HCT116 (cell line): ENCODE measurements around the gene RRP12. TPM values are rescaled to one million over a fixed set of nuclear protein-coding genes. Genes with fewer than 3 reads are reported as not detected.

Experiments
- ATAC-seq: fragments of 200-7000 bp; cut with Tn5 transposase; 2 replicates; pipeline ENCODE4 v1.9.1; 2020; ENCODE audit warnings: mild to moderate bottlenecking, moderate library complexity
- BruUV-seq: library from RNA; stranded (reverse); fragments of 400-500 nt; replicated peaks from 2 replicates; lab custom pipeline; 2021; lab: Mats Ljungman, UMichigan
- CTCF ChIA-PET: fragments of 300-600 bp; sonication (Branson Sonifier 250); formaldehyde crosslinking; loops from one replicate; lab custom pipeline; 2021; ENCODE audit warnings: antibody characterized with exemption; lab: Charles Lee
- POLR2A ChIA-PET: fragments of 300-600, 350-600 bp; sonication (Branson Sonifier 250); formaldehyde crosslinking; loops from one replicate; lab custom pipeline; 2021; ENCODE audit warnings: antibody characterized with exemption; lab: Charles Lee
- RAD21 ChIA-PET, 2 experiments: fragments of 300-600 bp; sonication (Branson Sonifier 250); formaldehyde crosslinking; loops; one replicate each; lab custom pipeline; 2023; ENCODE audit warnings: low total read pairs in 2 of 2; ENCODE audit not compliant: uncharacterized antibody in 2 of 2, unreplicated experiment in 2 of 2, low non-redundant PET in 1 of 2; lab: Charles Lee
- DNase-seq: peaks from one replicate; pipeline ENCODE4 v3.0.0-alpha.2; 2010; ENCODE audit warnings: low read depth, low spot score
- H2AFZ ChIP-seq: fragments of 200-600 bp; shearing (Covaris generic), sonication (generic); 2 replicates; pipeline ENCODE4 v1.6.1; 2017; ENCODE audit warnings: low read depth, mixed run types, mixed read lengths, antibody characterized with exemption, low read length; ENCODE audit not compliant: poor library complexity, severe bottlenecking
- H3K27ac ChIP-seq: 2 replicates; pipeline ENCODE4 v1.5.1; 2012; ENCODE audit warnings: low read depth, low read length
- H3K27me3 ChIP-seq: fragments of 200-600 bp; sonication (generic); 2 replicates; pipeline ENCODE4 v1.6.1; 2016; ENCODE audit warnings: mixed run types, low read length, mixed read lengths; ENCODE audit not compliant: insufficient read depth
- H3K36me3 ChIP-seq, 2 experiments: fragments of 200-500 bp in 1 of 2; fragments of 200-600 bp in 1 of 2; sonication (Bioruptor generic) in 1 of 2; sonication (generic) in 1 of 2; 2 replicates each; pipeline versions ENCODE4 v1.5.1 to v1.6.1; 2014 to 2016; ENCODE audit warnings: low read length in 2 of 2, inconsistent platforms in 1 of 2, mixed read lengths in 1 of 2, mixed run types in 1 of 2; ENCODE audit not compliant: insufficient read depth in 2 of 2, control insufficient read depth in 1 of 2
- H3K4me1 ChIP-seq, 2 experiments: fragments of 200-600 bp in 1 of 2; sonication (generic) in 1 of 2; 2 replicates each; pipeline versions ENCODE4 v1.5.1 to v1.6.1; 2012 to 2017; ENCODE audit warnings: low read length in 2 of 2, inconsistent platforms in 1 of 2, mild to moderate bottlenecking in 1 of 2, mixed read lengths in 1 of 2, mixed run types in 1 of 2, moderate library complexity in 1 of 2; ENCODE audit not compliant: insufficient read depth in 2 of 2, control insufficient read depth in 1 of 2
- H3K4me2 ChIP-seq: fragments of 200-600 bp; sonication (generic); 2 replicates; pipeline ENCODE4 v1.6.1; 2017; ENCODE audit warnings: mixed run types, low read length, mixed read lengths
- H3K4me3 ChIP-seq, 2 experiments: fragments of 200-600 bp in 1 of 2; sonication (generic) in 1 of 2; replicated peaks in 1 of 2; 2 replicates each; pipeline ENCODE4 v1.5.1; 2011 to 2016; ENCODE audit warnings: low read length in 2 of 2, control low read depth in 1 of 2, low read depth in 1 of 2, mild to moderate bottlenecking in 1 of 2, mixed read lengths in 1 of 2, mixed run types in 1 of 2
- H3K79me2 ChIP-seq: fragments of 200-600 bp; sonication (generic); 2 replicates; pipeline ENCODE4 v1.6.1; 2017; ENCODE audit warnings: mild to moderate bottlenecking, mixed run types, low read length, moderate library complexity, mixed read lengths; ENCODE audit not compliant: insufficient read depth
- H3K9ac ChIP-seq: fragments of 200-600 bp; sonication (generic); 2 replicates; pipeline ENCODE4 v1.6.1; 2016; ENCODE audit warnings: low read length, mixed read lengths
- H3K9me2 ChIP-seq: fragments of 200-600 bp; sonication (generic), shearing (Covaris generic); 2 replicates; pipeline ENCODE4 v1.6.1; 2017; ENCODE audit warnings: mixed run types, mild to moderate bottlenecking, moderate library complexity; ENCODE audit not compliant: insufficient read depth
- H3K9me3 ChIP-seq, 2 experiments: fragments of 200-500 bp in 1 of 2; fragments of 200-600 bp in 1 of 2; sonication (Bioruptor generic) in 1 of 2; sonication (generic) in 1 of 2; 2 replicates each; pipeline ENCODE4 v1.6.1; 2014 to 2017; ENCODE audit warnings: low read length in 2 of 2, mixed read lengths in 2 of 2, inconsistent platforms in 1 of 2, low read depth in 1 of 2, mild to moderate bottlenecking in 1 of 2, mixed run types in 1 of 2, moderate library complexity in 1 of 2; ENCODE audit not compliant: control insufficient read depth in 1 of 2, insufficient read depth in 1 of 2
- H4K20me1 ChIP-seq: fragments of 200-600 bp; sonication (generic), shearing (Covaris generic); 2 replicates; pipeline ENCODE4 v1.6.1; 2017; ENCODE audit warnings: mixed run types, mild to moderate bottlenecking, moderate library complexity; ENCODE audit not compliant: insufficient read depth
- CBX3 ChIP-seq: IDR thresholded peaks from 2 replicates; pipeline ENCODE4 v1.6.1; 2012; ENCODE audit warnings: low read depth
- CEBPB ChIP-seq: IDR thresholded peaks from 2 replicates; pipeline ENCODE4 v1.6.1; 2012; ENCODE audit warnings: low read depth
- EGR1 ChIP-seq: IDR thresholded peaks from 2 replicates; pipeline ENCODE4 v1.6.1; 2012; ENCODE audit warnings: low read depth
- ELF1 ChIP-seq: IDR thresholded peaks from 2 replicates; pipeline ENCODE4 v1.6.1; 2012; ENCODE audit warnings: low read depth, borderline replicate concordance
- EZH2 ChIP-seq: fragments of 200-600 bp; sonication (generic); IDR thresholded peaks from 2 replicates; pipeline ENCODE4 v1.6.1; 2017; ENCODE audit warnings: antibody characterized with exemption, mixed run types
- EZH2phosphoT487 ChIP-seq: fragments of 200-600 bp; IDR thresholded peaks from 2 replicates; pipeline ENCODE4 v1.6.1; 2018; ENCODE audit warnings: antibody characterized with exemption, borderline replicate concordance
- FOSL1 ChIP-seq: IDR thresholded peaks from 2 replicates; pipeline ENCODE4 v1.6.1; 2012; ENCODE audit warnings: low read depth
- JUND ChIP-seq: IDR thresholded peaks from 2 replicates; pipeline ENCODE4 v1.6.1; 2012
- POLR2AphosphoS5 ChIP-seq: IDR thresholded peaks from 2 replicates; pipeline ENCODE4 v1.6.1; 2011; ENCODE audit warnings: mild to moderate bottlenecking, low read depth, low read length, moderate library complexity
- RAD21 ChIP-seq: IDR thresholded peaks from 2 replicates; pipeline ENCODE4 v1.6.1; 2012; ENCODE audit warnings: low read depth, mild to moderate bottlenecking
- SIN3A ChIP-seq: IDR thresholded peaks from 2 replicates; pipeline ENCODE4 v1.6.1; 2012; ENCODE audit warnings: low read depth
- SP1 ChIP-seq: IDR thresholded peaks from 2 replicates; pipeline ENCODE4 v1.6.1; 2012; ENCODE audit warnings: low read depth
- SRF ChIP-seq: IDR thresholded peaks from 2 replicates; pipeline ENCODE4 v1.6.1; 2012; ENCODE audit warnings: low read depth
- TCF7L2 ChIP-seq: IDR thresholded peaks from 2 replicates; pipeline ENCODE4 v1.7.0; 2011; ENCODE audit warnings: borderline replicate concordance, inconsistent platforms; ENCODE audit not compliant: insufficient read depth, insufficient read length; ENCODE audit errors: extremely low read depth
- YY1 ChIP-seq: IDR thresholded peaks from 2 replicates; pipeline ENCODE4 v1.6.1; 2011; ENCODE audit warnings: low read length, low read depth, moderate library complexity, mild to moderate bottlenecking; ENCODE audit not compliant: insufficient replicate concordance; ENCODE audit errors: extremely low read depth
- ZBTB33 ChIP-seq: IDR thresholded peaks from 2 replicates; pipeline ENCODE4 v1.6.1; 2011; ENCODE audit warnings: mild to moderate bottlenecking, low read length, moderate library complexity; ENCODE audit not compliant: insufficient replicate concordance; ENCODE audit errors: extremely low read depth
- ZNF274 ChIP-seq: fragments of 200-500 bp; sonication (Bioruptor generic); IDR thresholded peaks from 2 replicates; pipeline ENCODE4 v1.6.1; 2014; ENCODE audit warnings: mild to moderate bottlenecking, low read depth, low read length, inconsistent platforms
- intact Hi-C: fragments of 100-400 bp; cut with micrococcal nuclease; formaldehyde crosslinking; loops from 2 replicates; pipeline ENCODE4 v1.10.0; 2022
- total RNA-seq: library from RNA; stranded (reverse); gene quantifications from one replicate; pipeline ENCODE4 v1.2.1, GENCODE V29; 2021; ENCODE audit not compliant: unreplicated experiment
- TF ChIP-seq, protein P1 (sequence below): IDR thresholded peaks from 2 replicates; pipeline ENCODE4 v1.6.1; 2012
- TF ChIP-seq, protein P2 (sequence below), 3 experiments: fragments of 200-600 bp in 1 of 3; sonication (generic) in 1 of 3; IDR thresholded peaks in 2 of 3; conservative IDR thresholded peaks in 1 of 3; 2 replicates each; pipeline ENCODE4 v1.5.1; 2012 to 2017; ENCODE audit warnings: low read depth in 2 of 3, low read length in 2 of 3, antibody characterized with exemption in 1 of 3, borderline replicate concordance in 1 of 3, control low read depth in 1 of 3, mild to moderate bottlenecking in 1 of 3, mixed read lengths in 1 of 3, mixed run types in 1 of 3, moderate library complexity in 1 of 3; ENCODE audit not compliant: insufficient read depth in 1 of 3

The RRP12 gene
- total RNA-seq, 1 experiment from 2014 or later, result 67.0 TPM

DNA sequence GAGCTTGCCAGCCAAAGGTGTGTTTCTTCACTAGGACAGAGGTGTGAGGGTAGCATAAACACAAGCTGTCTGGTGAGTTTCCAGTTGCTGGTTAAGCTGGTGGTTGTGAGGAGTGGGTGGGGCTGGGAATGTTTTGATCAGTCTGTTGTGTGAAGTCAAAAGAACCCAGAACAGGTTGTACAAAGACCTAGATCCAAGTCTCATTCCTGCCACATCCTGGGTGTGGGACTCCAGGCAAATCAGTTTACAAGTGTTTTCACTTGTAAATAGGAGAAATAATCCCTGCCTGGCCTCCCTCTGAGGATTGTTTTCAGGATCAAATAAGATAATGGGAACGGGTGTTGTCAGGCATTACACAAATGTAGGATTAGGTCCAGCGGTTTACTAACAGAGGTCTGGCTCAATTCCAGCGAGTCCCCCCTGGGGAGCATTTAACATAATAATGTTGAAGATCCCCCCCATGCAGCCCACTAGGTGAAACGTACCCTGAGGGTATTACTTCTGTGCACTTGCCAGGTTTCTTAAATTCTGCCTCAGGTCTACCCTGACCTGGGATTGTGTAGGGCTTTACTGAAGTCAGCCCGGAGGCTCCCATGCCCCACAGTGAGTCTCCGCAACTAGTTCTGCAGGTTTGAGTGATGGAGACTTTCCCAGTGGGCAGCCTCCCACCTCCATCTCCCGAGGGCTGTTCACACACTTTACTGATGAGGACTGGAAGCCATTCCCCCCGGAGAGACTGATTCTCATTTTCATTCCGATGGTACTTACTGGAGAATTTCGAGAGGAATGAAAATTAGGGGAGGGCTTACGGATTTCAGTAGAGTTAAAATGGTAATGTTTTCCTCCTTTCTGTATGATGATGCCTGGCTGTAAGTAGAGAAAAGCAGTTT is 64.0 kb downstream of the RRP12 start:
- POLR2A ChIA-PET, result no interaction called here
- H3K27ac ChIP-seq, result no peak overlapping the region
- intact Hi-C loops, result no loop called here
- H3K79me2 ChIP-seq, result no peaks in the 10 kb centered on the region
- CTCF ChIA-PET, result interaction anchor here (0.9 kb wide), 1 partner anchor 235 kb away, joined by 3 read pairs; the partner anchor contains the start of gene ANKRD2
- H3K4me1 ChIP-seq, result peaks cover 23 to 33% of the 10 kb centered on the region in 2 experiments
- no peaks in the 10 kb centered on the region for H3K9me2 ChIP-seq
- RAD21 ChIA-PET, result no interaction called here
- H3K4me2 ChIP-seq, result peak overlapping the region; percentile 31
- ATAC-seq (no peak), DNase-seq (no peak)
- no peak overlapping the region for H2AFZ ChIP-seq
- H3K36me3 ChIP-seq, result no peaks in the 10 kb centered on the region
- no peak overlapping the region for H3K4me3 ChIP-seq
- H3K9ac ChIP-seq, result no peak overlapping the region
- H3K9me3 ChIP-seq, result no peaks in the 10 kb centered on the region
- no TSS peak for BruUV-seq
- no peaks in the 10 kb centered on the region for H4K20me1 ChIP-seq
- H3K27me3 ChIP-seq, result no peaks in the 10 kb centered on the region
- no peak for TF ChIP-seq YY1
- TF ChIP-seq, protein P1, sequence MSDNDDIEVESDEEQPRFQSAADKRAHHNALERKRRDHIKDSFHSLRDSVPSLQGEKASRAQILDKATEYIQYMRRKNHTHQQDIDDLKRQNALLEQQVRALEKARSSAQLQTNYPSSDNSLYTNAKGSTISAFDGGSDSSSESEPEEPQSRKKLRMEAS, result no peak
- no peak for TF ChIP-seq SRF
- TF ChIP-seq, protein P2, sequence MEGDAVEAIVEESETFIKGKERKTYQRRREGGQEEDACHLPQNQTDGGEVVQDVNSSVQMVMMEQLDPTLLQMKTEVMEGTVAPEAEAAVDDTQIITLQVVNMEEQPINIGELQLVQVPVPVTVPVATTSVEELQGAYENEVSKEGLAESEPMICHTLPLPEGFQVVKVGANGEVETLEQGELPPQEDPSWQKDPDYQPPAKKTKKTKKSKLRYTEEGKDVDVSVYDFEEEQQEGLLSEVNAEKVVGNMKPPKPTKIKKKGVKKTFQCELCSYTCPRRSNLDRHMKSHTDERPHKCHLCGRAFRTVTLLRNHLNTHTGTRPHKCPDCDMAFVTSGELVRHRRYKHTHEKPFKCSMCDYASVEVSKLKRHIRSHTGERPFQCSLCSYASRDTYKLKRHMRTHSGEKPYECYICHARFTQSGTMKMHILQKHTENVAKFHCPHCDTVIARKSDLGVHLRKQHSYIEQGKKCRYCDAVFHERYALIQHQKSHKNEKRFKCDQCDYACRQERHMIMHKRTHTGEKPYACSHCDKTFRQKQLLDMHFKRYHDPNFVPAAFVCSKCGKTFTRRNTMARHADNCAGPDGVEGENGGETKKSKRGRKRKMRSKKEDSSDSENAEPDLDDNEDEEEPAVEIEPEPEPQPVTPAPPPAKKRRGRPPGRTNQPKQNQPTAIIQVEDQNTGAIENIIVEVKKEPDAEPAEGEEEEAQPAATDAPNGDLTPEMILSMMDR (IDR thresholded peaks at IDR 0.05 in 2 of 3, conservative IDR thresholded peaks at IDR 0.05 in 1 of 3; ENCODE audit: borderline replicate concordance in 1 of 3, insufficient read depth in 1 of 3, low read depth in 2 of 3, low read length in 2 of 3), result no peak
- TF ChIP-seq ZNF274, result no peak
- no peak for TF ChIP-seq JUND
- TF ChIP-seq RAD21, result no peak
- no peak for TF ChIP-seq POLR2AphosphoS5
- TF ChIP-seq FOSL1, result no peak
- no peak for TF ChIP-seq ZBTB33
- no peak for TF ChIP-seq SIN3A
- no peak for TF ChIP-seq TCF7L2
- no peak for TF ChIP-seq EZH2phosphoT487
- no peak for TF ChIP-seq CBX3
- no peak for TF ChIP-seq EGR1
- no peak for TF ChIP-seq CEBPB
- no peak for TF ChIP-seq ELF1
- TF ChIP-seq EZH2, result no peak
- no peak for TF ChIP-seq SP1
